HepG2 (cell line): Measurements from ENCODE around the gene CTBP1.

Experiments
- POLR2A ChIP-seq, 2 experiments: IDR thresholded peaks; 2 replicates each; pipeline ENCODE4 v1.6.1; 2011; ENCODE audit warnings: low read depth in 2 of 2, low read length in 2 of 2, mild to moderate bottlenecking in 1 of 2, moderate library complexity in 1 of 2; ENCODE audit not compliant: insufficient read depth in 1 of 2
- ZFX ChIP-seq: sonication (generic); formaldehyde crosslinking; IDR thresholded peaks from 2 replicates; pipeline ENCODE4 v1.4.0; 2020; ENCODE audit warnings: mild to moderate bottlenecking, low read depth, missing genetic modification reagents, moderate library complexity

- TF ChIP-seq POLR2A (IDR thresholded peaks at IDR 0.05; ENCODE audit: insufficient read depth in 1 of 2, low read depth in 2 of 2, low read length in 2 of 2) (no peak), ZFX (CRISPR knock-in tag) (no peak)
Observed at GRCh38 chr4:1269209-1269608, 20.3 kb upstream of the CTBP1 start.
